ENCODE data around the gene JAZF1.

Gene JAZF1

DNA sequence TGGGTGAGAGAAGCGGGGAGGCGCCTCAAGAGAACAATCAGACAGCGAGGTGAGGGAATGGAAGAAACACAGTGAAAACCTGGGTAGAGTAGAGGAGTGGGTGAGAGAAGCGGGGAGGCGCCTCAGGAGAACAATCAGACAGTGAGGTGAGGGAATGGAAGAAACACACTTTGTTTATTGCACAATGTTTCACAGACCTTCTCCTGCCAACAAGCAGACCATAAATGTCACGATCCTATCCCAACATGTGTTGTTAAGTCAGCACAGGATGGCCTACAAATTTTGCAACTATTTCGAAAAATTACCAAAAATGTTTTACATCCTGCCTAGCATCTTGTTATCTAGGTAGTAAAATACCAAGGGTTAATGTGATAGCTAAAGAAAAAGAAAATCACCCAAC, 115.3 kb downstream of the JAZF1 start:
- peak; percentile 79 for DNase-seq (ENCODE audit: low read depth)
- H3K4me3 ChIP-seq (ENCODE audit: low read depth, low read length), result no peak overlapping the region
- TF ChIP-seq, protein P1, sequence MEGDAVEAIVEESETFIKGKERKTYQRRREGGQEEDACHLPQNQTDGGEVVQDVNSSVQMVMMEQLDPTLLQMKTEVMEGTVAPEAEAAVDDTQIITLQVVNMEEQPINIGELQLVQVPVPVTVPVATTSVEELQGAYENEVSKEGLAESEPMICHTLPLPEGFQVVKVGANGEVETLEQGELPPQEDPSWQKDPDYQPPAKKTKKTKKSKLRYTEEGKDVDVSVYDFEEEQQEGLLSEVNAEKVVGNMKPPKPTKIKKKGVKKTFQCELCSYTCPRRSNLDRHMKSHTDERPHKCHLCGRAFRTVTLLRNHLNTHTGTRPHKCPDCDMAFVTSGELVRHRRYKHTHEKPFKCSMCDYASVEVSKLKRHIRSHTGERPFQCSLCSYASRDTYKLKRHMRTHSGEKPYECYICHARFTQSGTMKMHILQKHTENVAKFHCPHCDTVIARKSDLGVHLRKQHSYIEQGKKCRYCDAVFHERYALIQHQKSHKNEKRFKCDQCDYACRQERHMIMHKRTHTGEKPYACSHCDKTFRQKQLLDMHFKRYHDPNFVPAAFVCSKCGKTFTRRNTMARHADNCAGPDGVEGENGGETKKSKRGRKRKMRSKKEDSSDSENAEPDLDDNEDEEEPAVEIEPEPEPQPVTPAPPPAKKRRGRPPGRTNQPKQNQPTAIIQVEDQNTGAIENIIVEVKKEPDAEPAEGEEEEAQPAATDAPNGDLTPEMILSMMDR (conservative IDR thresholded peaks at IDR 0.05; ENCODE audit: low read depth, low read length), result no peak

DNA sequence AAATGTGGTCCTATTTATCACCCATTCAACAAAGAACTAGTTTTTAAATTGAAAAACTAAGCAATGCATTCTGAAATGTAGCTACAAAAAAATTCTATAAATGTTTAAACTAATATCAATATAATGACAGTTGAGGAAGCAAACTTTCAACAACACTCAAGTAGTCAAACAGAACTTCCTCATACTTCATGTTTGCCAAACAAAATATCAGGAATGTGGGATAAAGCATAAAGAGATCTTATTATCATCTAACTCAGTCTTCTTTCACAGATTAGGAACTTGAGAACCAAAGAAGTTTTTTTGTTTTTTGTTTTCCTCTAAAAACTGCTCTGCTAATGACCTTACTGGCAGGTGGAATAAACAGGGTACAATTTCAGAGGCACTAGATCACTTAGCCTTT, 116.2 kb downstream of the JAZF1 start:
- no peak for DNase-seq (ENCODE audit: low read depth)
- TF ChIP-seq, protein P1 (conservative IDR thresholded peaks at IDR 0.05; ENCODE audit: low read depth, low read length), result no peak
- H3K4me3 ChIP-seq (ENCODE audit: low read depth, low read length), result no peak overlapping the region

DNA sequence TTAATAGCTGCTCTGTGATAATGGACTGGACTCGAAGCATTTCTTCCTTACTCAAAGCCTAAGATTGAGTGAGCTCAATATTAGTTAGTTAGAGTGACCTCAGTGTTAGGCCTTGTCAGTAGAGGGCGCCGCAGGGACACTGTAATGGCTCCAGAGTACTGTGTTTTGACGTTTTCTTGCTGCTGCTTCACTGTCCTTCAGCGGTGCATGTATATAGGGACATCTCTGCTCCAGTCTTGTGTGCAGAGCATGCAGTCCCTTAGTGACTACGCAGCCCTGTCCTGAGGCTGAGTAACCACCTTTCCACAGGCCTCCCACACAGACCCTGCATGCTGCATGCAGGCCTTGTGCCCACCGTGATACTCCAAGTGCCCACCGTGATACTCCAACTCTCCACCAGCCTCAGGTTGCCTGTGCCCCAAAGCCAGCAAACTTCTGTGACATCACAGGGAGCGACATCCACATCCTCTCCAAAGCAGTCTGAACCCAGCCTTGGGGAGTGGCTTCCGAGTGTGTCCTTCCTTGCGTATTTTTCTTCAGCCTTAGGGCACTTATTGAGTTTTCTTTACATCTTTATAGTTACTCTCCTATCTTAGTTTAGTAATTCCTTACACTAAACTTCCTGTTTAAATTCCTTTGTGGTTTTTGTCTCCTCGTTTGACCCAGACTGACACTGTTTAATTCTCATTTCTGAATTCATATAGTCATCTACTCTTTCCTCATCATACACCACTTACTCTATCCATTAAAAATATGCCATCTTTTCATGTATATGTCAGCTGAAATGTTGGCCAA, 118.2 kb downstream of the JAZF1 start:
- H3K4me3 ChIP-seq (ENCODE audit: low read depth, low read length), result no peak overlapping the region
- DNase-seq (ENCODE audit: low read depth), result peak; percentile 82
- TF ChIP-seq, protein P1 (conservative IDR thresholded peaks at IDR 0.05; ENCODE audit: low read depth, low read length), result peak; percentile 84

DNA sequence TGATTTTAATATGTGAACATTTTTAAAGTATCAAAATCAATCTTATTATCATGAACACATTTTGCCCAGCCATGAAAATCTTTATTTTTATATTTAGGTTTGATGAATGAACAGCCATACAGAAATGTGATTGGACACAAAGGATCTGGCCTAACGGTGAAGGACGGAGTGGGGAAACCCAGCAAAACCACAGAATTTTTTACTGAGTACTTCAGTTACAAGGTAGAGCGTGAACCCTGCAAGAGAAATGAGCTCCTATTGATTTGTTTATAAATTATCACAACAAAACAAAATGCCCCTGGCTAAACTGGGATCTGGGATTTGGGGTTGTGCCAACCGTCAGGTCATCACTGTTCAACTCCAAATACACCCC, 118.8 kb downstream of the JAZF1 start:
- no peak overlapping the region for H3K4me3 ChIP-seq (ENCODE audit: low read depth, low read length)
- TF ChIP-seq, protein P1 (conservative IDR thresholded peaks at IDR 0.05; ENCODE audit: low read depth, low read length), result no peak

DNA sequence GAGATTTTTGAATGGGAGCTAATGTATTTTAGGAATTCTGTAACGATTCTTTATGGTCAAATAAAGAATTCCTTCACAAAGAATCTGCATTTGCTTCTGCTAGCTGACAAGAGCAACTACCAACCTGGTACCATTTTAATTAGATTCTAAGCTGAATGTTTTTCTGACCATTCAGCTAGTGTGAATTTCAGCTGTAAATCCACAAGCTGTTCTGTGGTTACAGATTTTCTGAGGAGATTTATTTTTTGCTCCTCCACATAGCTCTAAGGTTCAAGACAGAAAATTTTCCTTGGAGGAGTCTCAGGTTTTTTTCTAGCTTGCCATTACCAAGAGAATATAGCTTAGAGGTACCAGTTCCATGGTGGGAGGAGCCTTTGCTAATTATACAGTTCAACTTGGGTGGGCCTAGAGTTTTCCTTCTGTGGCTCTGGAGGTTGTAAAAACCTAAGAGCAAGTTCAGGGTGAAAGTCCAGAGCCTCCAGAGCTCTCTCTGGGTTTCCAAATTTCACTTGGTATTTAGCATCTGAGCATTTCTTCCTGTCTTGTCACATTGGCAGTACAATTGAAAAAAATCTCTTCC, 120.1 kb downstream of the JAZF1 start:
- TF ChIP-seq, protein P1 (conservative IDR thresholded peaks at IDR 0.05; ENCODE audit: low read depth, low read length), result no peak
- no peak for DNase-seq (ENCODE audit: low read depth)
- no peak overlapping the region for H3K4me3 ChIP-seq (ENCODE audit: low read depth, low read length)

More for the DNA sequence above, 118.8 kb downstream of the JAZF1 start:
- peak; percentile 55 for DNase-seq (ENCODE audit: low read depth)

DNA sequence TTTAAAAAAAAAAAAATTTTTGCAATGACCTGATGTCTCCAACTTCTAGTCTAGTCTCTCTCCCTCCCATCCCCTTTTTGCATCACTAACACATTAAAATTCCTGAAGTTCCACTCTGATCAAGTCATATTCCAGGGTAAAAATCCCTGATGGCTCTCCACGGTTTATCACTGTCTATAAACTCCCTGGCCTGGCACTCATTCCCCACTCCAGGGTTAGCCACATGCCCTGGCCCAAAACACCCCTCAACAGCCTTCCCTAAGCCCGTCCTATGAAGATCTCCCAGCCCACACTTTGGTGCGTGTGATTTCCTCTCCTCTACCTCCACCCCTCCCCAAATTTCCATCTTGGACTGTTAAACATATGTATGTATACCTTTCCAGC, 125.4 kb downstream of the JAZF1 start:
- TF ChIP-seq, protein P1 (conservative IDR thresholded peaks at IDR 0.05; ENCODE audit: low read depth, low read length), result no peak
- no peak for DNase-seq (ENCODE audit: low read depth)
- no peak overlapping the region for H3K4me3 ChIP-seq (ENCODE audit: low read depth, low read length)

All from choroid plexus epithelial cell (primary cell).